HTERT RPE-1 (cell line): ENCODE results near the gene LCA5L.

Experiments used
- in situ Hi-C: fragments of 300-500 bp; cut with MboI; formaldehyde crosslinking; loops from 4 replicates; pipeline ENCODE4 v1.14.3; 2020; ENCODE audit warnings: low sequenced_read_pairs

LCA5L gene

GRCh38 chr21:39359382-39359781 is 86.2 kb downstream of the LCA5L start:
- in situ Hi-C loops = no loop called here
